HG02943 (cell line): Measurements from ENCODE around the gene NALCN.

Source experiments
- ATAC-seq: cut with Tn5 transposase; IDR thresholded peaks from one replicate; pipeline ENCODE4 v1.9.1; 2021; ENCODE audit warnings: mild to moderate bottlenecking, low read depth, moderate library complexity; ENCODE audit not compliant: unreplicated experiment

Gene NALCN

DNA sequence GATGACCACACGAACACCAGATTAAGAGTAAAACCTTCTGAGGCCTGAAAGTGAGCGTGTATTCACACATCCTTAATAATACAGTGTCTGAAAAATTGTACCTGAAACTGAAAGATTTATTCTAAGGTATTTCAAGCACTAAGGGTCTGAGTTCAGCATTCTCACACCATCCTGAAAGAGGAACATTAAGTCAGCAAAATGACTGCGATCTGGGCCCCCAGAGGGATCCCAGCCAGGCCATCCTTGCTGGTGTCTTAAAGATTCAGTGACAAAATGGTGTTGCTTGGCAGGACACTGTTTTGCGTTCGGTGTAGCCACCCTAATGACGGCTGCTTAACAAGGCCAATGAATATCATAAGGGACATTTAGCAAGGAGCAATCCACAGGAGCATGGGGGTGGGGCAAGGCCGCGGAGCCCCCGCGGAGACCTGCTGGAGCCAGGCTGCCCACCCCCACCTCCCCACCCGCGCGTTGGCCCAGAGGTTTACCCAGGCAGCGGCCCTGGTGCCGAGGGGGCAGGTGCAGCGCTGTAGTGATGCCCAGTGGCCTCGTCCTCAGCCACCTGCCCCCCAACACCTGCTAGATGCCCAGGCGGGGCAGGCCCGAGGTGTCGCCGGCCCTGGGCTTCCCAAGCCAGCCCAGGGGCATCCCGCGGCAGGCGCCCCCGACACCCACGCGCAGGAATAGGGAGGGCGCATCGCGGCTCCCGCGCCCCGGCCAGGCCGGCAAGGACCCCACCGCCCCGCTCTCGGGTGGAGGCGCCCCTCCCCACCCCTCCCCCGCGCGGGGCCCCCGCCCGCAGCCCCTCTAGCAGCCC is 742 bp downstream of the NALCN start:
- no peak for ATAC-seq

DNA sequence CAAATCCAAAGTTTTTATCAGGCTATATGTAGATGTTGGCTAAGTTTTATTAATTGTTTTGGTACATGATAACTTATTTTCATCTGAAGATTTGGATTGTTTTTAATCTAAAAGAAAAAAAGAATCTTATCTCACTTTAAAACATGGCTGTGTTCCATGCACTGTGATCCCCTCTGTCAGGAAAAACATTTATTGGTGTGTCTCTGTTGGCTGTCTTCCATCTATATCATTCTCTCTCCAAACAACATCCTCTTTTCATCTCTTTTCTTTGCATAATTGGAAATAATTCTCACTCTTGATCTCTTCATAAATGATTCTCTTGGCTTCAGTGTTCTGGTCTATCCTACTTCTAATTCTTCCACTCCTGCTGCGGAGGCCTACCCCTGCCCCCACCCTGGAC is 4.2 kb downstream of the NALCN start:
- no peak for ATAC-seq

DNA sequence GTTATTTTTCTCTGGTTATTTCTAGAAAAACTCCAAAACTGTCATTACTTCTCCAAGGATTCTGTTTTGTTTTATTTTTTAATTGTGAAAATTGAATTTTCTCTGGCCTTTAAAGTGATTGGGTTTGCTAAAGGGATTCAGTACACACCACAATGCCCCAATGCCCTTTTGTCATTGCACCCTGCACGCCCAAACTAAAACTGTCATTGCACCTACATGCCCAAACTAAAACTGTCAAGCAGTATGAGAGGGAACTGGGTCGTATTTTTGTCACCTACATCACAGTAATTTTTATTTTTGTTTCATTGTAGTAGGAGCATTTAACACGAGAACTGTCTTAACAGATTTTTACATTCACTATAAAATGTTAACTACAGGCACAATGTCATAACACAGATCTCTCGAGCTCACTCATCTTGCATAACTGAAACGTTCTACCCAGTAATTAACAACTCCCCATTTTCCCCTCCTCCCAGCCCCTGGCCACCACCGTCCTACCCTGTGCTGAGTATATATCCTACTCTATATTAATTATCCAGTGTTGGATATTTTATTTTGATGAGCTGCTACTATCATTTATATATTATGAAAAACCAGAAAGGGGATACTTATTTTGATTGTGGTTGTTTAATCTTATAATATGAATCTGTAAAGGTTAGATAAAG is 7.2 kb downstream of the NALCN start:
- no peak for ATAC-seq

GRCh38 chr13:101408154-101408553 is 8.2 kb downstream of the NALCN start:
- ATAC-seq, result no peak

GRCh38 chr13:101406791-101407190 is 9.5 kb downstream of the NALCN start:
- ATAC-seq, result no peak

GRCh38 chr13:101401196-101401595 is 15.1 kb downstream of the NALCN start:
- ATAC-seq, result no peak

GRCh38 chr13:101399365-101399764 is 16.9 kb downstream of the NALCN start:
- ATAC-seq, result no peak

DNA sequence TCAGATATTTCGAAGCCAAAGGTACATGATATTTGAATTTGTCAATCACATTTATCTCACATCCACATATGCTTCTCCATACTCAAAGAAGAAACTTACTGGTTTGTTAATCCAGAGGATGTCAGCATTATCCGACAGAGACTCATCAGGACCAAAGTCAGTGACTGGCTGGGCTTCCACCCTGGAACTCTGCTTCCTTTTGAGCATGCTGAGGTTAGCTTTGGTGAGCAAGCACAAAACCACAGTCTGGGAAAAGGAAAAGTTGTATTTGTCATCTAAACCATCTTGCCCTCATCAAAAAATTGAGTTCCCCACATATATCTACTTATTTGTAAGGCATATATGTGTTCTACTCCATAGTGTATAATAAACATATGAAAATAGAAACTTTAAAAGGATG is 17.4 kb downstream of the NALCN start:
- ATAC-seq, result no peak

DNA sequence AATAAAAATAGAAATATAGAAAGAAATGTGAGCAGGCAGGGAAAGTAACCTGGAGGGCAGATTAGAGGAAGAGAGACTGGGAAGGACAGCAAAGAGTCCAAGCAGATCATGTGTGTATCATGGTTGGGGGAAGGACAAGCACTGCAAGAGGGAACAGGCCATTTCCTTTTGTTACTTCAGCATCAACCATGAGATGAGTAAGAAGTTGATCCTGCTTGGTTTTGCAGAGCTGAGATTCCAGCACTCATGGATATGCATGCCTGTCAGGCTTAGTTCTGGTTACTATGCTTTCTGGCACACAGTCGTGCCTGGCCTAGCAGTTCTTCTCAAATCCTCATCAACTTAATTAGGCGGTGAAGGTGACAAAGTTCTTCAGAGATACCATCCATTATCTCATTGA is 18.1 kb downstream of the NALCN start:
- no peak for ATAC-seq

DNA sequence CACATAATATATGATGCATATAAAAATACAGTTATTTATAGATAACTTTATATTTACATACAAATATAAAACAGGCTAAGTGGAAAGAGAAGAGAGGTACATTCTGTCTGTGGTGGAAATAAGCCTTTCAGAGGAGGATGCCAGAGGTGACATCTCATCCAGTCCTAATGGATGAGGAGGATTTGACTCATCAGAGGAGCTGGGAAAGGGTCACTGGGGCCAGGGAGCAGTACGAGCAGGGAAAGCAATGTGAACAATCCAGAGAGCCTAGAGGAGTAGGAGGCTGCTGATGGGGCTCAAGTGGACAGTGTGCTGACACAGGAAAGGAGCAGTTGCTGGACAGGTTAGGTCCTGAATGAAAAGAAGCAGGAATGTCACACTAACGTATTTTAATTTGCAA is 18.6 kb downstream of the NALCN start:
- ATAC-seq, result no peak

- ATAC-seq, result no peak
These were observed 21.7 kb downstream of the NALCN start for GRCh38 chr13:101394605-101395004.

DNA sequence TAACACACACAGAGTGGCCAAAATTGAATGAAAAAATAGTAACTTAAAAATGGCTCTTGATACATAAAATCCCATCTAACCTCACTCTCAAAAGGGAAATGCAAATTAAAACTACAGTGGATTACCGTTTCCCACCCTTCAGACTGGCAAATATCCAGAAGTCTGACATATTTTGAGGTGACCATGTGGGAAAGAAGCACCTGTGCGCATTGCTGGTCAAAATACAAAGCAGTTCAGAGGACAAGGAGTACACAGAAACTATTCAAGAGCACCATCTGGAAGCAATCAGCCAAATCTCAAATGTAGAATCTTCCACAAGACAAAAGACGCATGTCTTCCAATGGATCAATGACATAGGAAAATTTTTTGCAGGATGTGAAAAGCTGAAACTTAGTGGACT is 23.2 kb downstream of the NALCN start:
- ATAC-seq, result no peak

GRCh38 chr13:101390461-101390860 is 25.8 kb downstream of the NALCN start:
- ATAC-seq, result no peak

DNA sequence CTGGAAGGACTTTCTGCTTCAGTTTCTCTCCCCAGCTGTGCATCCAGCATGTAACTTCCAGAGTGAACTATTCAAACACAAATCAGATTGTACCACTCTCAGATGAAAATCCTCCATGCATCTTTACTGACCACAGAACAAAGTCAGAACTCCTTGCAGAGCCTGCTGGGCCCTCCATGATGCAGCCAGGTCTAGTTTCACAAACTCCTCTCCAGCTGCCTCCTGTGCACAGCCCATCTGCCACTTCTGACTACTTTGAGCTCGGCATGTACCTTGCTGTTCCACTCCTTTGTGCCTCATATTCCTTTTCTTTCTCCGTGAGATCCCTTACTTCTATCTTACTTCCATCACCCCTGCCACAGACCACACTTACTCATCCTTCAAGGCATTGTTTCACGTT is 31.4 kb downstream of the NALCN start:
- ATAC-seq, result no peak

- no peak for ATAC-seq
These were observed 32.7 kb downstream of the NALCN start for GRCh38 chr13:101383595-101383994.

DNA sequence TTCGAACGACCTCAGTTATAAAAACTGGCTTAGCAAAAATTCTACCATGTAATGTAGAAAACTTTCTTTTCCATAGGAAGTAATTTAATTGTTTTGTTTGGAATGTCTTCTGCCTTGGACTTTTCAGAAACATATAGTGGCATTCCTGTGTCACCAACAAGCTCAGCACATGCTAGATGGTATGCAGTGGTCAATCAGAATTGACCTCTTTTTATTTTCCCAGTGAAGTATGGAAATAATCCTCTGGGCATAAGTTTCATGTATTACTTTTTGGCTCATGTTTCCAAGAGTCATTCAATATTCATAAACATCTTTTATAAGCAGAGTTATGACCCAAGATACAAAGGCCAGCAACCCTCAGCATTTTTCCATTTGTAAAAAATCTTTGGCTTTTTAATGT is 33.6 kb downstream of the NALCN start:
- no peak for ATAC-seq

DNA sequence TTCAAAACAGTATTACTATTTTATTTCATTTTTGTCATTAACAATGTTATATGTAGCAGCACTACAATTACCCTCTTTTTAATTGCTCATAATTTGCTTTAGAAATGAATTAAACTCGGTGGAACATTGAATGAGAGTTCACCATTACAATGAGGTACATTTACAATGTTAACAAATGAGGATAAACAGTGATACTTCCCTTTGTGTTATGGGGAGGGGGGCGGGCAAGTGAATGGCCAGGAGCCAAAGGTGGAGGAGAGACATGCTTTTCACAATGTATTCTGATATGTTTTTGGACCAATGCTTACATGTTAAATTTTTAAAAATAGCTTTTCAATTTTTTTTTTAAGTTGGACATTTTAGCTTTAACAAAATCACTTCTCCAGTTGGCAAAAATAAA is 34.2 kb downstream of the NALCN start:
- ATAC-seq, result no peak

GRCh38 chr13:101360525-101360924 is 55.8 kb downstream of the NALCN start:
- no peak for ATAC-seq

DNA sequence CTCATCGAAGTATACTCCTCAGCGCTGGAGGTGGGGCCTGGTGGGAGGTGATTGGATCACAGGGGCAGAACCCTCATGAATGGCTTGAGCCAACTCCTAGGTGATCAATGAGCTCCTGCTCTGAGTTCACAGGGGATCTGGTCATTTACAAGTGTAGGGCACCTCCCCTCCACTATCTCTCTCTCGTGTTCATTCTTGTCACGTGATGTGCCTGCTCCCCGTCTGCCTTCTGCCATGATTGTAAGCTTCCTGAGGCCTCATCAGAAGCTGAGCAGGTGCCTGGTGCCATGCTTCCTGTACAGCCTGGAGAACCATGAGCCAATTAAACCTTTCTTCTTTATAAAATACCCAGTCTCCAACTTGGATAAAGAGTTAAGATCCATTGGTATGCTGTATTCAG is 61.4 kb downstream of the NALCN start:
- no peak for ATAC-seq

DNA sequence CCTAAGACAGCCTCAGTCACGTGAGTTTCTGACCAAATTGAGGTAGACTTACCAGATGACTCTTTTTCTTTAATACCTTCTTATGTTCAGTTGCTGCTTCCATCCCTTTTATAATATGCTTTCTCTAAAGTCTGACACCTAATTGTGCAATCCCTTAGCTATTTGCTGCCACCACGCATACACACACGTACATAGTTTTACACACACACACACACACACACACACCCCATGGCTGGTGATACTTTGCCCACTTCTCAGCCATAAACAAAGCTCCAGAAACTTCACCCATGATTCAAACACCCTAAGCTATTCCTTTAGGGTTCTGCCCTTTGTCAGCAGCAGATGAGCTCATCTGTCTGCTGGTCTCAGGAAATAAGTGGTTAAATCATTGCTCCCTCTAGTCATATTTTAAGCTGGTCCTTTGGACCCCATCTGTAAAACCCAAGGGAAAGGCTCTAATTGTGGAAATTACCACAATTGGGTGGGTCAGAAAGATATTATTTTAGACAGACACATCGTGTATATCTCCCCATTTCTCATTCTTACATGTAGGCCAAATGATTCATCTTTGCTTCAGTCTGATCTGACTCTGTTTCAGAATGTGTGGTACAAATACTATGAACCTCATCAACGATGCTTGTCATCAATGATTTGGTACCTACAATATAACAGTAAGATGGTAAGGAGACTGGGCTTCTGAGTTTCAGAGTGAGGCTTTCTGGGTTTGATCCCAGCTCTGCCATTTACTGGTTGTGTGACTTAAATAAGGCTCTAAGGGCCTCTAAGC is 69.2 kb downstream of the NALCN start:
- ATAC-seq, result no peak

GRCh38 chr13:101346161-101346560 is 70.1 kb downstream of the NALCN start:
- no peak for ATAC-seq
